Osteocyte (in vitro differentiated cells): ENCODE data around the gene EXOC6B. TPM values are rescaled to one million over a fixed set of nuclear protein-coding genes. Genes with fewer than 3 reads are reported as not detected.

Experiments used
- DNase-seq: peaks from one replicate; pipeline ENCODE4 v3.0.0; 2021; ENCODE audit warnings: mixed read lengths; ENCODE audit not compliant: unreplicated experiment; ENCODE audit errors: extremely low spot score
- H3K27ac Mint-ChIP-seq: one replicate; pipeline ENCODE4 v1.8.0; 2021; ENCODE audit warnings: mild to moderate bottlenecking, mixed read lengths; ENCODE audit not compliant: unreplicated experiment
- H3K27me3 Mint-ChIP-seq: one replicate; pipeline ENCODE4 v1.8.0; 2021; ENCODE audit warnings: mixed read lengths; ENCODE audit not compliant: unreplicated experiment
- H3K36me3 Mint-ChIP-seq: one replicate; pipeline ENCODE4 v1.8.0; 2021; ENCODE audit warnings: mixed read lengths; ENCODE audit not compliant: unreplicated experiment
- H3K4me1 Mint-ChIP-seq: one replicate; pipeline ENCODE4 v1.8.0; 2021; ENCODE audit warnings: mixed read lengths; ENCODE audit not compliant: unreplicated experiment
- H3K4me3 Mint-ChIP-seq: one replicate; pipeline ENCODE4 v1.8.0; 2021; ENCODE audit warnings: mild to moderate bottlenecking, moderate library complexity, mixed read lengths; ENCODE audit not compliant: unreplicated experiment
- H3K9me3 Mint-ChIP-seq: one replicate; pipeline ENCODE4 v1.8.0; 2021; ENCODE audit warnings: mixed read lengths; ENCODE audit not compliant: unreplicated experiment
- CTCF ChIP-seq: fragments of 200-600 bp; sonication (generic); IDR thresholded peaks from 2 replicates; pipeline ENCODE4 v1.5.0; 2021; ENCODE audit warnings: antibody characterized with exemption, mild to moderate bottlenecking, moderate library complexity
- total RNA-seq: library from RNA; stranded (reverse); gene quantifications from 2 replicates; pipeline ENCODE4 v1.2.1, GENCODE V29; 2021

Gene EXOC6B
- total RNA-seq, 1 donor from 2014 or later, result 33.8 TPM

- Mint-ChIP-seq H3K9me3 (no peaks in the 10 kb centered on the region), H3K27ac (no peak overlapping the region)
Measured at GRCh38 chr2:72153026-72153791, 672.6 kb downstream of the EXOC6B start.

GRCh38 chr2:72150861-72151356 is 674.9 kb downstream of the EXOC6B start:
- Mint-ChIP-seq H3K27ac (no peak overlapping the region), H3K4me1 (peaks cover 35% of the 10 kb centered on the region), H3K9me3 (no peaks in the 10 kb centered on the region), H3K4me3 (no peak overlapping the region), H3K27me3 (peaks cover 57% of the 10 kb centered on the region), H3K36me3 (peaks cover 3% of the 10 kb centered on the region)
- no peak for TF ChIP-seq CTCF
- DNase-seq, result peak; percentile 65

More at GRCh38 chr2:72153026-72153791, 672.6 kb downstream of the EXOC6B start:
- Mint-ChIP-seq H3K4me3 (no peak overlapping the region), H3K36me3 (no peaks in the 10 kb centered on the region), H3K4me1 (peaks cover 16% of the 10 kb centered on the region), H3K27me3 (peaks cover 51% of the 10 kb centered on the region)
- peak; percentile 79 for DNase-seq
- no peak for TF ChIP-seq CTCF

- Mint-ChIP-seq H3K36me3 (peaks cover 3% of the 10 kb centered on the region), H3K27ac (no peak overlapping the region), H3K4me3 (peak overlapping the region; percentile 78), H3K27me3 (peaks cover 61% of the 10 kb centered on the region), H3K4me1 (peaks cover 41% of the 10 kb centered on the region), H3K9me3 (no peaks in the 10 kb centered on the region)
- peak; percentile 94 for DNase-seq
- TF ChIP-seq CTCF, result peak; percentile 84
Measured at GRCh38 chr2:72150157-72150860, 675.5 kb downstream of the EXOC6B start.

GRCh38 chr2:72149556-72150156 is 676.2 kb downstream of the EXOC6B start:
- Mint-ChIP-seq H3K4me1 (peaks cover 43% of the 10 kb centered on the region), H3K27ac (no peak overlapping the region), H3K36me3 (peaks cover 3% of the 10 kb centered on the region), H3K4me3 (peak overlapping the region; percentile 78), H3K9me3 (no peaks in the 10 kb centered on the region), H3K27me3 (peaks cover 58% of the 10 kb centered on the region)
- TF ChIP-seq CTCF, result no peak
- DNase-seq, result peak; percentile 72
